ENCODE data around the gene THAP12. TPM values are rescaled to one million over a fixed set of nuclear protein-coding genes. Genes with fewer than 3 reads are reported as not detected.

The THAP12 gene
- total RNA-seq, 1 donor from 2014 or later = 24.1 TPM

DNA sequence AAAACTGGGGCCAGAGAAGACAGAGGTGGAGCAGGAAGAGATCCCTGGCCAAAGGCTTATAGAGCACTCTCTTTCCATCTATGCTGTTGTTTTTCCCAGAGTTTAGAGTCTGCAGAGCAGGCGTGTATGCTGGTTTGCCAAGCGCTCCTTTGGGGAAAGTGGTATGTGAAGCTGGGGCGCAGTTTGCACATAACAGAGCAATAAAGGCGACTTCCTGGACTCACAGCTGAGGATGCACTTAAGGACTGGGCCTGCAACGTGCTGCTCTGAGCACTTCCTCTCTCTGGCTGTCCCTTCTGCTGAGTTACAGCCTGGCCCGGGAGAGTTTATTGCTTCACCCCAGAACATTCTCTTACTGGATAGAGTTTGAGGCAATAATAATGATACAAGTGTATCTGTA is 41.7 kb downstream of the THAP12 start:
- H3K4me3 ChIP-seq (ENCODE audit: low read depth, low read length) = no peak overlapping the region
- TF ChIP-seq CTCF (conservative IDR thresholded peaks at IDR 0.05; ENCODE audit: low read depth, low read length) = no peak
- DNase-seq (ENCODE audit: low read depth) = no peak

- TF ChIP-seq CTCF (conservative IDR thresholded peaks at IDR 0.05; ENCODE audit: low read depth, low read length) = no peak
- no peak overlapping the region for H3K4me3 ChIP-seq (ENCODE audit: low read depth, low read length)
- no peak for DNase-seq (ENCODE audit: low read depth)
Measured at GRCh38 chr11:76337923-76338322, 43.0 kb downstream of the THAP12 start.

GRCh38 chr11:76337469-76337868 is 43.5 kb downstream of the THAP12 start:
- TF ChIP-seq CTCF (conservative IDR thresholded peaks at IDR 0.05; ENCODE audit: low read depth, low read length) = no peak
- DNase-seq (ENCODE audit: low read depth) = no peak
- H3K4me3 ChIP-seq (ENCODE audit: low read depth, low read length) = no peak overlapping the region

- DNase-seq (ENCODE audit: low read depth) = no peak
- TF ChIP-seq CTCF (conservative IDR thresholded peaks at IDR 0.05; ENCODE audit: low read depth, low read length) = no peak
- no peak overlapping the region for H3K4me3 ChIP-seq (ENCODE audit: low read depth, low read length)
Measured at GRCh38 chr11:76336597-76336996, 44.3 kb downstream of the THAP12 start.

GRCh38 chr11:76335842-76336241 is 45.1 kb downstream of the THAP12 start:
- no peak overlapping the region for H3K4me3 ChIP-seq (ENCODE audit: low read depth, low read length)
- TF ChIP-seq CTCF (conservative IDR thresholded peaks at IDR 0.05; ENCODE audit: low read depth, low read length) = no peak
- DNase-seq (ENCODE audit: low read depth) = no peak

- DNase-seq (ENCODE audit: low read depth) = no peak
- no peak for TF ChIP-seq CTCF (conservative IDR thresholded peaks at IDR 0.05; ENCODE audit: low read depth, low read length)
- H3K4me3 ChIP-seq (ENCODE audit: low read depth, low read length) = no peak overlapping the region
Measured at GRCh38 chr11:76334826-76335389, 46.0 kb downstream of the THAP12 start.

GRCh38 chr11:76330651-76331050 is 50.3 kb downstream of the THAP12 start:
- TF ChIP-seq CTCF (conservative IDR thresholded peaks at IDR 0.05; ENCODE audit: low read depth, low read length) = no peak
- H3K4me3 ChIP-seq (ENCODE audit: low read depth, low read length) = no peak overlapping the region
- no peak for DNase-seq (ENCODE audit: low read depth)

Measured in epithelial cell of proximal tubule (primary cell).